Kasumi-1 (cell line): ENCODE results near the gene CDC42BPB.

Experiments
- DNase-seq, 2 experiments: peaks; one replicate each; lab custom pipeline; 2025; lab: John Stamatoyannopoulos, UW

The CDC42BPB gene

GRCh38 chr14:103057372-103058163 is at the start of gene CDC42BPB:
TSS of gene CDC42BPB (minus strand) at chr14:103057549. CDS start at chr14:103057173, 376 bp downstream.
- DNase-seq: no peak

GRCh38 chr14:103105580-103106150 is 48.3 kb upstream of the CDC42BPB start:
- peak; percentile 11 to 18 for DNase-seq

- DNase-seq: peak; percentile 31 to 32
Measured at GRCh38 chr14:103104654-103105452, 47.5 kb upstream of the CDC42BPB start.

GRCh38 chr14:103104389-103104653 is 47.0 kb upstream of the CDC42BPB start:
- DNase-seq: no peak

GRCh38 chr14:103103461-103104388 is 46.4 kb upstream of the CDC42BPB start:
- DNase-seq: peak; percentile 25 to 39

- no peak for DNase-seq
Measured at GRCh38 chr14:103102689-103103260, 45.4 kb upstream of the CDC42BPB start.

- no peak for DNase-seq
Measured at GRCh38 chr14:103101963-103102688, 44.8 kb upstream of the CDC42BPB start.

GRCh38 chr14:103101257-103101962 is 44.1 kb upstream of the CDC42BPB start:
- DNase-seq: no peak

GRCh38 chr14:103100281-103101121 is 43.2 kb upstream of the CDC42BPB start:
- DNase-seq: no peak

GRCh38 chr14:103099733-103100280 is 42.5 kb upstream of the CDC42BPB start:
- no peak for DNase-seq

GRCh38 chr14:103099081-103099732 is 41.9 kb upstream of the CDC42BPB start:
- DNase-seq: no peak

GRCh38 chr14:103097994-103098957 is 40.9 kb upstream of the CDC42BPB start:
- DNase-seq: no peak

- DNase-seq: no peak
Measured at GRCh38 chr14:103097244-103097993, 40.1 kb upstream of the CDC42BPB start.

GRCh38 chr14:103096387-103096786 is 39.0 kb upstream of the CDC42BPB start:
- no peak for DNase-seq

GRCh38 chr14:103095210-103095778 is 37.9 kb upstream of the CDC42BPB start:
- no peak for DNase-seq
